Mucosa of descending colon (tissue), 3 donors: ENCODE data around the gene PRKCE. TPM values are rescaled to one million over a fixed set of nuclear protein-coding genes. Genes with fewer than 3 reads are reported as not detected.

Experiments used
- ATAC-seq: fragments of 200-7000 bp; cut with Tn5 transposase; one replicate; pipeline ENCODE4 v1.9.1; 2020; ENCODE audit warnings: mild to moderate bottlenecking, moderate library complexity
- DNase-seq, 3 donors: peaks; one replicate each; pipeline ENCODE4 v3.0.0-alpha.2; 2020
- H3K36me3 ChIP-seq: fragments of 200-600 bp; one replicate; pipeline ENCODE4 v1.8.0; 2021; ENCODE audit warnings: low read depth, mild to moderate bottlenecking
- H3K4me1 ChIP-seq: fragments of 200-600 bp; one replicate; pipeline ENCODE4 v1.8.0; 2021; ENCODE audit warnings: low read depth, mild to moderate bottlenecking
- H3K4me3 ChIP-seq: fragments of 200-600 bp; one replicate; pipeline ENCODE4 v1.8.0; 2021; ENCODE audit warnings: mild to moderate bottlenecking
- H3K9me3 ChIP-seq: fragments of 200-600 bp; one replicate; pipeline ENCODE4 v1.8.0; 2021; ENCODE audit warnings: mild to moderate bottlenecking
- intact Hi-C, 2 donors: fragments of 100-400 bp; cut with DNase I in 1 of 2; cut with micrococcal nuclease in 1 of 2; formaldehyde crosslinking; loops; one replicate each; pipeline versions ENCODE4 v1.11.0 to v1.11.1; 2022; cut with DNase I, micrococcal nuclease
- total RNA-seq, 3 donors: library from RNA; stranded (reverse); fragmentation: NEBNext Ultra II Directional in 2 of 3; extraction: Animal tissue kit (Norgen Biotek cat#: 25700) in 2 of 3; gene quantifications; one replicate each; pipeline versions ENCODE4 v1.2.1 to v1.2.4, GENCODE V29; 2021 to 2023
- TF ChIP-seq, protein P1 (sequence below): fragments of 200-600 bp; IDR thresholded peaks from one replicate; pipeline ENCODE4 v1.8.0; 2022; ENCODE audit warnings: antibody characterized with exemption, mild to moderate bottlenecking
- donor health status: DM: no; HTN: no; CAD: no; lungs with moderate emphysema.
- donor health status: DM: no; HTN: no; CAD: no.
- donor health status: DM: no; HTN: yes; CAD: no.

Gene PRKCE
- total RNA-seq, 3 donors from 2014 or later: 24.5 to 52.0 (median 32.7) TPM

DNA sequence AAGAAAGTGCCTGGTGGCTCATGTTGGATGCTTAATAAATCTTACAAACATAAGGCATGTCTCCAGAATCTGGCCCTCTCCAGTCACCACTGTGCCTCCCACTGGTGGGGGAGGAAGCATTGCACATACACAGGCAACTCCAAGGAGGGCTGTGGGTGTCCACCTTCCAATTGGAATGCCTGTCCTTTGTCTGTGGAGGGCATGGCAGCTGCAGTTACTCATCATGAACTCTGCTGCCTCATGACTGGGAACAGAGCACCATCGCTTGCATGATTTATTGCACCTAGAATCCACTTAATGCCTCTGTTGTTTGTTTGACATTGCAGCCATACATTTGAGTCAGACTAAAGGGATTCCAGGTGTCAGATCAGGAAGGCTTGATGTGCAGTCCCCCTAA is 278.9 kb downstream of the PRKCE start:
- no peak overlapping the region for H3K4me3 ChIP-seq
- TF ChIP-seq, protein P1, sequence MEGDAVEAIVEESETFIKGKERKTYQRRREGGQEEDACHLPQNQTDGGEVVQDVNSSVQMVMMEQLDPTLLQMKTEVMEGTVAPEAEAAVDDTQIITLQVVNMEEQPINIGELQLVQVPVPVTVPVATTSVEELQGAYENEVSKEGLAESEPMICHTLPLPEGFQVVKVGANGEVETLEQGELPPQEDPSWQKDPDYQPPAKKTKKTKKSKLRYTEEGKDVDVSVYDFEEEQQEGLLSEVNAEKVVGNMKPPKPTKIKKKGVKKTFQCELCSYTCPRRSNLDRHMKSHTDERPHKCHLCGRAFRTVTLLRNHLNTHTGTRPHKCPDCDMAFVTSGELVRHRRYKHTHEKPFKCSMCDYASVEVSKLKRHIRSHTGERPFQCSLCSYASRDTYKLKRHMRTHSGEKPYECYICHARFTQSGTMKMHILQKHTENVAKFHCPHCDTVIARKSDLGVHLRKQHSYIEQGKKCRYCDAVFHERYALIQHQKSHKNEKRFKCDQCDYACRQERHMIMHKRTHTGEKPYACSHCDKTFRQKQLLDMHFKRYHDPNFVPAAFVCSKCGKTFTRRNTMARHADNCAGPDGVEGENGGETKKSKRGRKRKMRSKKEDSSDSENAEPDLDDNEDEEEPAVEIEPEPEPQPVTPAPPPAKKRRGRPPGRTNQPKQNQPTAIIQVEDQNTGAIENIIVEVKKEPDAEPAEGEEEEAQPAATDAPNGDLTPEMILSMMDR: no peak
- H3K4me1 ChIP-seq: no peaks in the 10 kb centered on the region
- ATAC-seq (peak; percentile 76), DNase-seq (no peak)
- H3K9me3 ChIP-seq: no peaks in the 10 kb centered on the region
- intact Hi-C loops: no loop called here
- no peaks in the 10 kb centered on the region for H3K36me3 ChIP-seq

DNA sequence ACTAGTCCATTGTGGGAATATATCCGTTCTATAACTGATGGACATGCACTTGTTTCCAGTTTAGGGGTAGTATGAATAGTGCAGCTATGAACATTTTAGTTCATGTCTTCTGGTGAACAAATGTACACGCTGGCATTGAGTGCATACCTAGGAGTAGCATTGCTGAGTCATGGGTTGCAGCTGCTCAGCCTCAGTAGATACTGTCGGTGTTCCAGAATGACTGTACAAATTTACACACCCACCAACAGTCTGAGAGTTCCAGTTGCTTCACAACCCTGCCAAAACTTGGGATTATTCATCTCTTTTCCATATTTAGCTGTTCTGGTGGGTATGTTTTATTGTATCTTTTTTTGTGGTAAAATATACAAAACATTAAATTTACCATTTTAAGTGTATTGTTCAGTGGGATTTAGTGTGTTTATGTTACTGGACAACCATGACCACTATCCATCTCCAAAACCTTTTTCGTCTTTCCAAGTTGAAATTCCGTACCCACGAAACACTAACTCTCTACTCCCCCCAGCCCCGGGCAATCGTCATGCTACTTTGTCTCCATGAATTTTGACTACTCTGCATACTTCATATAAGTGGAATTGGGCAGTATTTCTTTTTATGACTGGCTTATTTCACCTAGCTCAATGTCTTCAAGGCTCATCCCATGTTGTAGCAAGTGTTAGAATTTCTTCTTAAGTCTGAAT is 281.0 kb downstream of the PRKCE start:
- peaks cover 7% of the 10 kb centered on the region for H3K4me1 ChIP-seq
- TF ChIP-seq, protein P1: no peak
- ATAC-seq (no peak), DNase-seq (no peak)
- no peaks in the 10 kb centered on the region for H3K9me3 ChIP-seq
- intact Hi-C loops: no loop called here
- H3K36me3 ChIP-seq: no peaks in the 10 kb centered on the region
- no peak overlapping the region for H3K4me3 ChIP-seq

DNA sequence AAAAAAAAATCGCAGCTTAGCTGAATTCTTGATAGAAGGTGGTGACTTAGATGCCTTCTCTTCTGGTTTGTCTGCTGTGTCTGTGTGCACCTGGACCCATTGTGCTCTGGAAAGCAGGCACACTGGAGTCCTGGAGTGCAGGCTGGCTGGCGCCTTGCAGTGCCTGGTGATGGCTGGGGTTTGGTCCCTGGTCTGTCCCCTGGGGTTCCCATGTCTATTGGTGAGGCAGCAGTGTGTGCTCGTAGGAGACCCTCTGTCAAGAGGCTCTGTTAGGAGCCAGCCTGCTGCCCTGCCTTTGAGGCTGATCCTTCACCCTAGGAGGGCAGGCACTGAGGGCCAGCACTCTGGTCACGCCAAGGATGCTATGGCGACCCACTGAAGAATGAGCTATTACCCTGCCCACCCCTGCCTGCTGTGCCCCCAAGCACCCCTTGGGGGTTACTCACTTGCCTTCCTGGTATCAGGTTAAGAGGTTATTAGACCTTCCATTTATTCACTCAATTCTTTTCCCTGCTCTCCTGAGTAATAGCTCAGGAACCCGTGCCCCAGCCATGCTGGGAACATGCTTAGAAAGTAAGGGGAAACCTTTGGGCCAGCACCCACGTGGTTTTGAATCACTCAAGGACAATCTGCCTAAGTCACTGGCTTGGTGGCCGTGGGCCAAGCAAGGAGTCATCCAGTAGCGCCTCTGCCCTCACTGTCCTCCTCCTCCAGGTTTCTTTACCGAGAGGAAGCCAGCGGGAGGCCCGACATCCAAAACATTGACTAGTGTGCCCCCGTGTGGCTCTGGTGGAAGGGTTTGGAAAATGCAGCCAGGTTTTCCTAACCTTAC is 284.5 kb downstream of the PRKCE start:
- Histone ChIP-seq H3K36me3 (no peaks in the 10 kb centered on the region), H3K4me3 (no peak overlapping the region), H3K9me3 (no peaks in the 10 kb centered on the region), H3K4me1 (peaks cover 16% of the 10 kb centered on the region)
- DNase-seq (peak; percentile 85 to 88 (median 87)), ATAC-seq (peak; percentile 87)
- intact Hi-C loops: loop anchor here (5.0 kb wide), 1 partner anchor 294 kb away; no protein-coding TSS in a partner anchor
- TF ChIP-seq, protein P1: peak; percentile 25

DNA sequence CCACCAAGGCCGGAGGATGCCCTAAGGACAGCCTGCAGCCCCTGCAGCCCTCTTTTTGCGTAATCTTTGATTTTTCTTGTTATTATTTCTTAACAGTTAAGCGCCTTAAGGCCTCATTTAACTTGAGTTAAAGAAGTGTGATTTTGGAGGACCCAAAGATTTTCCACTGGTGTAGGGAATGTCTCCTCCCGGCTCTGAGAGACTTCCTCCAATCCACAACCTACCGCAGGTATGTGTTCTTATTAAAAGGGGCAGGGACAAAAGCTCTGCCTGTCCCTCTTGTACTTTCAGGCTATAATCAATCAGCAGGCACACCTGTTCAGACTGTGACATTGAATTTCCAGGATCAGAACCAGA is 285.1 kb downstream of the PRKCE start:
- H3K36me3 ChIP-seq: no peaks in the 10 kb centered on the region
- intact Hi-C loops: loop anchor here (5.0 kb wide), 1 partner anchor 294 kb away; no protein-coding TSS in a partner anchor
- no peaks in the 10 kb centered on the region for H3K9me3 ChIP-seq
- TF ChIP-seq, protein P1: no peak
- H3K4me3 ChIP-seq: no peak overlapping the region
- H3K4me1 ChIP-seq: peaks cover 16% of the 10 kb centered on the region
- no peak for ATAC-seq
- no peak for DNase-seq

DNA sequence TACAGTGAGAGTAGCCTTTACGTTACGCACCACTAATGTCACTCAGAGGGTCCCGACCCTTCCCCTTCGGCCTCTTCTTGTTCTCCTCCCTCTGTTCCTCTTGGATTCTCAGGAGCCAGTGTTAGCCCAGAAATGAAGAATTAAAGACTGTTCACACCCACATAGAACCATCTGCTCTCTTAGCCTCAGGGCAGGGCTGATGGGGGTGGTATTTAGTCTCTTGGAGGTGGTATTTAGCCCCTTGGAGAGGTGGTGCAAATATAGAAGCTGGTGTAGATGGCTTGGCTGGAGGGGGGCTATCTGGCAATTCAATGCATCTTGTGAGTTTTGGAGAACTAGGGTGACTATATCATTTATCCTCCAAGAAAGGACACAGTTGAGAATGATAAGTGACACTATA is 286.5 kb downstream of the PRKCE start:
- ATAC-seq: no peak
- H3K36me3 ChIP-seq: no peaks in the 10 kb centered on the region
- TF ChIP-seq, protein P1: no peak
- H3K9me3 ChIP-seq: no peaks in the 10 kb centered on the region
- no peak for DNase-seq
- peaks cover 16% of the 10 kb centered on the region for H3K4me1 ChIP-seq
- H3K4me3 ChIP-seq: no peak overlapping the region
- intact Hi-C loops: loop anchor here (5.0 kb wide), 1 partner anchor 296 kb away; no protein-coding TSS in a partner anchor
